Measurements from ENCODE around the gene UBE2V1.

UBE2V1 gene

DNA sequence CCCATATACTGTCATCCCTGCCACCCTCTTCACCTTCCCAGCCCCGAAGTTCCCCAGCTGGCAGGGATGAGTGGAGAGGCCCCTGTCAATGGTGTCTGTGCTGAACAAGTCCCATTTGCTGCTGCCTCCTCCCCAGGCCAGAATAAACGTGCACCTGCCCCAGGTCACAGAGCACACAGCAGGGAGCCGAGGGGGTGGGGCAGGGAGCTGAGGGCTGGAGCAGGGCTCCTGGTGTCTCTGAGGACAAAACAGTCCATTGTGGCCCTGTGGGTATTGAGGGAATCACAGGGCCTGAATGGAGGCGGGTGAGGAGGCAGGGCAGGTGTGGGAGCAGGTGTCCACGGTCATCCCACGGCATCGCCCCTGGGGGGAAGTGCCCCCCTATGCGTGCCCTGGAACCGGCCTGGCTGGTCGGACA is 74.4 kb downstream of the UBE2V1 start:
- H2AFZ ChIP-seq (ENCODE audit: low read length), result no peak overlapping the region
- no peaks in the 10 kb centered on the region for H4K20me1 ChIP-seq (ENCODE audit: insufficient read depth, low read length, poor library complexity, severe bottlenecking)
- H3K36me3 ChIP-seq (ENCODE audit: insufficient read depth, low read length), result no peaks in the 10 kb centered on the region
- no peak overlapping the region for H3K4me2 ChIP-seq (ENCODE audit: low read depth, low read length, poor library complexity, severe bottlenecking)
- H3K9me3 ChIP-seq (ENCODE audit: insufficient read depth, low read depth, low read length), result no peaks in the 10 kb centered on the region
- H3K4me1 ChIP-seq (ENCODE audit: insufficient read depth, low read length, poor library complexity, severe bottlenecking), result peaks cover 14% of the 10 kb centered on the region
- no peaks in the 10 kb centered on the region for H3K9me2 ChIP-seq (replicated peaks; ENCODE audit: low read depth, low read length)
- H3K9ac ChIP-seq (ENCODE audit: low read depth, low read length, poor library complexity, severe bottlenecking), result no peak overlapping the region
- TF ChIP-seq, protein P1, sequence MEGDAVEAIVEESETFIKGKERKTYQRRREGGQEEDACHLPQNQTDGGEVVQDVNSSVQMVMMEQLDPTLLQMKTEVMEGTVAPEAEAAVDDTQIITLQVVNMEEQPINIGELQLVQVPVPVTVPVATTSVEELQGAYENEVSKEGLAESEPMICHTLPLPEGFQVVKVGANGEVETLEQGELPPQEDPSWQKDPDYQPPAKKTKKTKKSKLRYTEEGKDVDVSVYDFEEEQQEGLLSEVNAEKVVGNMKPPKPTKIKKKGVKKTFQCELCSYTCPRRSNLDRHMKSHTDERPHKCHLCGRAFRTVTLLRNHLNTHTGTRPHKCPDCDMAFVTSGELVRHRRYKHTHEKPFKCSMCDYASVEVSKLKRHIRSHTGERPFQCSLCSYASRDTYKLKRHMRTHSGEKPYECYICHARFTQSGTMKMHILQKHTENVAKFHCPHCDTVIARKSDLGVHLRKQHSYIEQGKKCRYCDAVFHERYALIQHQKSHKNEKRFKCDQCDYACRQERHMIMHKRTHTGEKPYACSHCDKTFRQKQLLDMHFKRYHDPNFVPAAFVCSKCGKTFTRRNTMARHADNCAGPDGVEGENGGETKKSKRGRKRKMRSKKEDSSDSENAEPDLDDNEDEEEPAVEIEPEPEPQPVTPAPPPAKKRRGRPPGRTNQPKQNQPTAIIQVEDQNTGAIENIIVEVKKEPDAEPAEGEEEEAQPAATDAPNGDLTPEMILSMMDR (conservative IDR thresholded peaks at IDR 0.05; ENCODE audit: low read length), result no peak
- no peak for TF ChIP-seq EZH2phosphoT487 (IDR thresholded peaks at IDR 0.05; ENCODE audit: borderline replicate concordance)
- H3K79me2 ChIP-seq (ENCODE audit: insufficient read depth, low read length), result no peaks in the 10 kb centered on the region
- H3K4me3 ChIP-seq (ENCODE audit: low read length, poor library complexity, severe bottlenecking), result no peak overlapping the region
- no peaks in the 10 kb centered on the region for H3K27me3 ChIP-seq (ENCODE audit: insufficient read depth, low read length, poor library complexity, severe bottlenecking)
- H3F3A ChIP-seq (ENCODE audit: low read depth), result no peaks in the 10 kb centered on the region

DNA sequence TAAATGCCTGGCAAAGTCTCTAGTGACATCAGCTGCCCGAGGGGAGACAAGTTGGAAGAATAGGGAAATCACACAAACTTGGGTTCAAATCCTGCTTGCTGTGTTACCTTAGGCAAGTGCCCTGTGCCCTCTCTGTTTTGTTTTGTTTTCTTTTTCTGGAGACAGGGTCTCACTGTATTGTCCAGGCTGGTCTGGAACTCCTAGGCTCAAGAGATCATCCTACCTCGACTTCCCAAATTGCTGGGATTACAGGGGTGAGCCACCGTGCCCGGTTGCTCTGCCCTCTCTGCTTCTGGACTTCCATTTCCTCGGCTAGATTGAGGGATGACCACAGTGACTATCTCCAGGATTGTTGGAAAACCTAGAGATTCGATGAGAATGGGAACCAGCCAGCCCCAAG is 74.8 kb downstream of the UBE2V1 start:
- Histone ChIP-seq H3K9me2 (replicated peaks; ENCODE audit: low read depth, low read length) (no peaks in the 10 kb centered on the region), H2AFZ (ENCODE audit: low read length) (no peak overlapping the region), H3K79me2 (ENCODE audit: insufficient read depth, low read length) (no peaks in the 10 kb centered on the region), H3K36me3 (ENCODE audit: insufficient read depth, low read length) (no peaks in the 10 kb centered on the region), H3K4me1 (ENCODE audit: insufficient read depth, low read length, poor library complexity, severe bottlenecking) (peaks cover 14% of the 10 kb centered on the region), H4K20me1 (ENCODE audit: insufficient read depth, low read length, poor library complexity, severe bottlenecking) (no peaks in the 10 kb centered on the region), H3K9me3 (ENCODE audit: insufficient read depth, low read depth, low read length) (no peaks in the 10 kb centered on the region), H3K4me2 (ENCODE audit: low read depth, low read length, poor library complexity, severe bottlenecking) (no peak overlapping the region), H3K27me3 (ENCODE audit: insufficient read depth, low read length, poor library complexity, severe bottlenecking) (no peaks in the 10 kb centered on the region), H3K9ac (ENCODE audit: low read depth, low read length, poor library complexity, severe bottlenecking) (no peak overlapping the region), H3K4me3 (ENCODE audit: low read length, poor library complexity, severe bottlenecking) (no peak overlapping the region), H3F3A (ENCODE audit: low read depth) (no peaks in the 10 kb centered on the region)
- TF ChIP-seq, protein P1 (conservative IDR thresholded peaks at IDR 0.05; ENCODE audit: low read length), result no peak
- TF ChIP-seq EZH2phosphoT487 (IDR thresholded peaks at IDR 0.05; ENCODE audit: borderline replicate concordance), result no peak

DNA sequence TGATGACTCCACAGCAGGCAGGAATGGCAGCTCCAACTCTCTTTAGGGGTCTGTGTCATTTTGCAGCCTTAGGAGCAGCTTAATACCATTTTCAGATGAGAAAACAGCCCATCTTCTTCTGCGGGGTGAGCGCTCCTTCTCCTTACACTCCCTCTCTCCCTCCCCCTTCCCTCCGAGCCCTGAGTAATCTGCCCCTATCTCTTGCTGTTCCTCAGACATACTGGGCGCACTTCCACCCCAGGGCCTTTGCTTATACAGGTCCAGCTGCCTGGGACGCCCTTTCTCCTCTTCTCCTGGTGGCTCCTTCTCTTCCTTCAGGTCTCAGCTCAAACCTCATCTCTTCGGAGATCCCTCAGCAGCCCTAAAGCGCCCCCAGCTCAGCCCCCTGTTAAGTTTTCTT is 75.4 kb downstream of the UBE2V1 start:
- Histone ChIP-seq H3K9me2 (replicated peaks; ENCODE audit: low read depth, low read length) (no peaks in the 10 kb centered on the region), H3K9ac (ENCODE audit: low read depth, low read length, poor library complexity, severe bottlenecking) (no peak overlapping the region), H3K4me3 (ENCODE audit: low read length, poor library complexity, severe bottlenecking) (no peak overlapping the region), H4K20me1 (ENCODE audit: insufficient read depth, low read length, poor library complexity, severe bottlenecking) (no peaks in the 10 kb centered on the region), H3K4me1 (ENCODE audit: insufficient read depth, low read length, poor library complexity, severe bottlenecking) (peaks cover 14% of the 10 kb centered on the region), H2AFZ (ENCODE audit: low read length) (no peak overlapping the region), H3K4me2 (ENCODE audit: low read depth, low read length, poor library complexity, severe bottlenecking) (no peak overlapping the region), H3K27me3 (ENCODE audit: insufficient read depth, low read length, poor library complexity, severe bottlenecking) (no peaks in the 10 kb centered on the region), H3K36me3 (ENCODE audit: insufficient read depth, low read length) (no peaks in the 10 kb centered on the region), H3K9me3 (ENCODE audit: insufficient read depth, low read depth, low read length) (no peaks in the 10 kb centered on the region), H3F3A (ENCODE audit: low read depth) (no peaks in the 10 kb centered on the region), H3K79me2 (ENCODE audit: insufficient read depth, low read length) (no peaks in the 10 kb centered on the region)
- TF ChIP-seq, protein P1 (conservative IDR thresholded peaks at IDR 0.05; ENCODE audit: low read length), result no peak
- TF ChIP-seq EZH2phosphoT487 (IDR thresholded peaks at IDR 0.05; ENCODE audit: borderline replicate concordance), result no peak
